HCT116 (cell line): ENCODE measurements around the gene ADGRG7.

Experiments
- EZH2 ChIP-seq: fragments of 200-600 bp; sonication (generic); IDR thresholded peaks from 2 replicates; pipeline ENCODE4 v1.6.1; 2017; ENCODE audit warnings: antibody characterized with exemption, mixed run types
- POLR2A ChIP-seq: IDR thresholded peaks from 2 replicates; pipeline ENCODE4 v1.7.0; 2011; ENCODE audit warnings: borderline replicate concordance; ENCODE audit not compliant: insufficient read depth, insufficient read length; ENCODE audit errors: extremely low read depth
- REST ChIP-seq: IDR thresholded peaks from 2 replicates; pipeline ENCODE4 v1.6.1; 2012; ENCODE audit warnings: low read depth
- YY1 ChIP-seq: IDR thresholded peaks from 2 replicates; pipeline ENCODE4 v1.6.1; 2011; ENCODE audit warnings: low read length, low read depth, moderate library complexity, mild to moderate bottlenecking; ENCODE audit not compliant: insufficient replicate concordance; ENCODE audit errors: extremely low read depth
- ZNF274 ChIP-seq: fragments of 200-500 bp; sonication (Bioruptor generic); IDR thresholded peaks from 2 replicates; pipeline ENCODE4 v1.6.1; 2014; ENCODE audit warnings: mild to moderate bottlenecking, low read depth, low read length, inconsistent platforms
- TF ChIP-seq, protein P1 (sequence below), 3 experiments: fragments of 200-600 bp in 1 of 3; sonication (generic) in 1 of 3; IDR thresholded peaks in 2 of 3; conservative IDR thresholded peaks in 1 of 3; 2 replicates each; pipeline ENCODE4 v1.5.1; 2012 to 2017; ENCODE audit warnings: low read depth in 2 of 3, low read length in 2 of 3, antibody characterized with exemption in 1 of 3, borderline replicate concordance in 1 of 3, control low read depth in 1 of 3, mild to moderate bottlenecking in 1 of 3, mixed read lengths in 1 of 3, mixed run types in 1 of 3, moderate library complexity in 1 of 3; ENCODE audit not compliant: insufficient read depth in 1 of 3
- TF ChIP-seq, protein P2 (sequence below): IDR thresholded peaks from 2 replicates; pipeline ENCODE4 v1.6.1; 2012

DNA sequence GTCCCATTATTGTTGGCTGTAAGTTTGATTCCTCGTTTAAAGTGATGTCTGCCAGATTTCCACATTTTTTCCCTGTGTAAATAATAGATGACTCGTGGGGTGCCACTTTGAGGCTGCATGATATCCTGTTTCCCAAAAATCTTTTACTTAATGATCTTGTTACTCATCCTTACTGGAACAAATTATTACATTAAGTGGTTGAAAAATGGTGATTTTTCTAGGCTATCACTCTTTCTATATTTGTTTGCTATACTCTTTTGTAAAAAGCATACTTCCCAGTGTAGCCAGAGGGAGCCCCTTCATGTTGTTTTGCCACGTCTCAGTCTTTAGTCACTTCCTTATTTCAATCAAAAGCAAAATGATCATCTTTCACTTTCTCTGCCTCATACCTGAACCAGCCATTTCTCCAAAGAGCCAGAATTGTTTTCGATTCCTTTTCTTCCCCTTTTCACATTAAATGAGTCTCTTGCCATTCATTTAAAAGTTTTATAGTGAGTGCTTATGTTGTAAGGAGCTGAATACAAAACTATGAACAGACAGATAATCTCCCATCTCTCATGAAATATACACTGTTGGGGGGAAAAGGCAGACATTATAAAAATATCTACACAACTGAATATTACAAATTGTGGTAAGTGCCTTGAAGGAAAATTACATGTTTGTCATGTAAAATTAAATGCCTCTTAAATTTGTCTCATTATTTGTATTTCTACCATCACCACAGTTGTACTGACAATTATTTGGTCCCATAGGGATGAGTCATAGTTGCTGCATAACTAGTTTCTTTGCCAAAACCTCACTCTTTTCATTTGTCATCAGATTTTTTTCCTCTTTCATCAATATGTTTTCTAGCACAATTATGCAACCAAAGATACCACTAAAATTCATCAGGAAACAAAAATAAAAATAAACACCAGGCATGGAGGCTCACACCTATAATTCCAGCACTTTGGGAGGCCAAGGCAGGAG is 41.5 kb downstream of the ADGRG7 start:
- TF ChIP-seq REST (no peak), YY1 (no peak), ZNF274 (no peak), EZH2 (no peak), POLR2A (no peak)
- TF ChIP-seq, protein P1, sequence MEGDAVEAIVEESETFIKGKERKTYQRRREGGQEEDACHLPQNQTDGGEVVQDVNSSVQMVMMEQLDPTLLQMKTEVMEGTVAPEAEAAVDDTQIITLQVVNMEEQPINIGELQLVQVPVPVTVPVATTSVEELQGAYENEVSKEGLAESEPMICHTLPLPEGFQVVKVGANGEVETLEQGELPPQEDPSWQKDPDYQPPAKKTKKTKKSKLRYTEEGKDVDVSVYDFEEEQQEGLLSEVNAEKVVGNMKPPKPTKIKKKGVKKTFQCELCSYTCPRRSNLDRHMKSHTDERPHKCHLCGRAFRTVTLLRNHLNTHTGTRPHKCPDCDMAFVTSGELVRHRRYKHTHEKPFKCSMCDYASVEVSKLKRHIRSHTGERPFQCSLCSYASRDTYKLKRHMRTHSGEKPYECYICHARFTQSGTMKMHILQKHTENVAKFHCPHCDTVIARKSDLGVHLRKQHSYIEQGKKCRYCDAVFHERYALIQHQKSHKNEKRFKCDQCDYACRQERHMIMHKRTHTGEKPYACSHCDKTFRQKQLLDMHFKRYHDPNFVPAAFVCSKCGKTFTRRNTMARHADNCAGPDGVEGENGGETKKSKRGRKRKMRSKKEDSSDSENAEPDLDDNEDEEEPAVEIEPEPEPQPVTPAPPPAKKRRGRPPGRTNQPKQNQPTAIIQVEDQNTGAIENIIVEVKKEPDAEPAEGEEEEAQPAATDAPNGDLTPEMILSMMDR (IDR thresholded peaks at IDR 0.05 in 2 of 3, conservative IDR thresholded peaks at IDR 0.05 in 1 of 3; ENCODE audit: borderline replicate concordance in 1 of 3, insufficient read depth in 1 of 3, low read depth in 2 of 3, low read length in 2 of 3) = no peak
- TF ChIP-seq, protein P2, sequence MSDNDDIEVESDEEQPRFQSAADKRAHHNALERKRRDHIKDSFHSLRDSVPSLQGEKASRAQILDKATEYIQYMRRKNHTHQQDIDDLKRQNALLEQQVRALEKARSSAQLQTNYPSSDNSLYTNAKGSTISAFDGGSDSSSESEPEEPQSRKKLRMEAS = no peak
